Pancreas (tissue), 10 donors: ENCODE results near the gene VAMP5. TPM values are rescaled to one million over a fixed set of nuclear protein-coding genes. Genes with fewer than 3 reads are reported as not detected.

Source experiments
- ATAC-seq, 4 donors: fragments of 200-7000 bp; cut with Tn5 transposase; one replicate each; pipeline versions ENCODE4 v1.8.0 to v1.9.1; 2020; ENCODE audit warnings: mild to moderate bottlenecking in 4 of 4, moderate library complexity in 4 of 4
- DNase-seq, 6 donors: peaks; one replicate each; pipeline ENCODE4 v3.0.0-alpha.2; 2020
- FAIRE-seq: peaks from 2 replicates; lab custom pipeline; 2012; peaks lifted over from hg19 to GRCh38; lab: Jason Lieb, UNC
- H3K27ac ChIP-seq, 4 donors: fragments of 200-600 bp; sonication (generic); 1 replicate in 3 of 4; 2 replicates in 1 of 4; pipeline versions ENCODE4 v1.5.0 to v1.8.0; 2020
- H3K27me3 ChIP-seq, 4 donors: fragments of 200-600 bp; one replicate each; pipeline ENCODE4 v1.8.0; 2021
- H3K36me3 ChIP-seq, 3 donors: fragments of 200-600 bp; sonication (generic) in 1 of 3; one replicate each; pipeline versions ENCODE4 v1.5.0 to v1.8.0; 2020 to 2021
- H3K4me1 ChIP-seq, 3 donors: fragments of 200-600 bp; one replicate each; pipeline ENCODE4 v1.8.0; 2021
- H3K4me3 ChIP-seq, 4 donors: fragments of 200-600 bp; sonication (generic) in 2 of 4; one replicate each; pipeline versions ENCODE4 v1.5.0 to v1.8.0; 2020 to 2021
- H3K9me3 ChIP-seq, 4 donors: fragments of 200-600 bp; one replicate each; pipeline ENCODE4 v1.8.0; 2021
- WGBS, 2 donors: extraction: QIAGEN DNeasy Blood & Tissue Kit; methylation state at CpG; one replicate each; pipeline ENCODE4 v1.1.7; 2013; 5-methylcytosine and 5-hydroxymethylcytosine counted together
- intact Hi-C, 3 donors: fragments of 100-400 bp; cut with DNase I; formaldehyde crosslinking; loops; one replicate each; pipeline versions ENCODE4 v1.11.1 to v1.14.2; 2022
- polyA plus RNA-seq, 2 donors: library from polyadenylated mRNA; stranded (reverse); fragments of 200-250 nt; gene quantifications; one replicate each; pipeline ENCODE4 v1.2.3, GENCODE V29; 2013
- total RNA-seq, 6 donors: library from RNA; stranded (reverse); fragmentation: NEBNext Ultra II Directional in 4 of 6; extraction: Animal tissue kit (Norgen Biotek cat#: 25700) in 4 of 6; gene quantifications; one replicate each; pipeline versions ENCODE4 v1.2.1 to v1.2.4, GENCODE V29; 2021 to 2023
- TF ChIP-seq, protein P1 (sequence below), 4 donors: fragments of 200-600 bp; sonication (generic) in 3 of 4; IDR thresholded peaks; one replicate each; pipeline versions ENCODE4 v1.5.0 to v1.8.0; 2021; ENCODE audit warnings: antibody characterized with exemption in 4 of 4
- donor health status: healthy with polysubstance abuse.
- donor health status: DM: no; HTN: no; CAD: no; lungs with moderate emphysema.
- donor health status: DM: no; HTN: no; CAD: no.
- donor health status: control.
- donor health status: control.
- donor health status: Bipolar disorder and iron deficiency.
- donor health status: DM: yes; HTN: yes; CAD: no.
- donor health status: DM: no; HTN: no; CAD: no.
- donor health status: DM: no; HTN: no; CAD: no.
- donor health status: DM: yes; HTN: yes; CAD: no.

Gene VAMP5
- total and polyA plus RNA-seq, 8 donors, result 8.3 to 29.5 (median 13.0) TPM

DNA sequence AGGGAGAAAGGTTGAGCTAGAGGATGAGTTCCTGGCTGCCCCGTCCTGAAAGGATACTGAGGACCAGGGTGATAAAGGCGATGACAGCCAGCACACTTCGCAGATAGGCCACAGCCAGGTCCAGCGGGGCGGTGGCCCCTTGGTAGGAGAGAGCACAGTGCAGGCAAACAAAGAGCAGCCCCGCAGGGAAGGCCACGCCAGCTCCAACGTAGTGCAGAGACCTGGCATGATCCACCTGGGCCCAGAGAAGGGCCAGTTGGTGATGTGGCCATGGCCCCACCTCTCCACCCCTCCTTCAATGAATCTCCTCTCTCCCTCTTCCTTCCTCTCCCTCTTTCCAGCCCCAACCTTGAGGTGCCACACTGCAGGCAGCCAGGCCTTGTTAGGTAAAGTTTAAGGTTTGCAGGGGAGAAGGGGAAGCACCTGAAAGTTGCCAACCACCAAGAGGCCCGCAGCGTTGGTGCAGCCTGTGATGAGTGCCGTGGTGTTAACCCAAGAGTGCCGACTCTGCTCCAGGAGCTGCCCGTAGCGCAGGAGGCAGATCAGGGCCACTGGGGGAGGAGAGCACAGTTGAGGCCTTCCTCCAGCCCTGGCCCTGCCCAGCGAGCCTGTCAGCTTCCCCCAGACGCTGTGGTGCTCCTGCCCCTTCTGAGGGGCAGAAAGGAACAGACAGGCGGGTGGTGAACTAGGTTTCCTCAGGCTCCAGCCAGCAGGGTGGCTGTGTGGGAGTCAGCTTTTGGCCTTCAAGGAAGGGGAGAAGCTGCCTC, 15.4 kb downstream of the VAMP5 start:
- WGBS, 2 donors, result 51 to 64% methylated on average over 17 of the region's 17 CpGs
- H3K9me3 ChIP-seq, result no peaks in the 10 kb centered on the region
- H3K27ac ChIP-seq, result no peak overlapping the region
- TF ChIP-seq, protein P1, sequence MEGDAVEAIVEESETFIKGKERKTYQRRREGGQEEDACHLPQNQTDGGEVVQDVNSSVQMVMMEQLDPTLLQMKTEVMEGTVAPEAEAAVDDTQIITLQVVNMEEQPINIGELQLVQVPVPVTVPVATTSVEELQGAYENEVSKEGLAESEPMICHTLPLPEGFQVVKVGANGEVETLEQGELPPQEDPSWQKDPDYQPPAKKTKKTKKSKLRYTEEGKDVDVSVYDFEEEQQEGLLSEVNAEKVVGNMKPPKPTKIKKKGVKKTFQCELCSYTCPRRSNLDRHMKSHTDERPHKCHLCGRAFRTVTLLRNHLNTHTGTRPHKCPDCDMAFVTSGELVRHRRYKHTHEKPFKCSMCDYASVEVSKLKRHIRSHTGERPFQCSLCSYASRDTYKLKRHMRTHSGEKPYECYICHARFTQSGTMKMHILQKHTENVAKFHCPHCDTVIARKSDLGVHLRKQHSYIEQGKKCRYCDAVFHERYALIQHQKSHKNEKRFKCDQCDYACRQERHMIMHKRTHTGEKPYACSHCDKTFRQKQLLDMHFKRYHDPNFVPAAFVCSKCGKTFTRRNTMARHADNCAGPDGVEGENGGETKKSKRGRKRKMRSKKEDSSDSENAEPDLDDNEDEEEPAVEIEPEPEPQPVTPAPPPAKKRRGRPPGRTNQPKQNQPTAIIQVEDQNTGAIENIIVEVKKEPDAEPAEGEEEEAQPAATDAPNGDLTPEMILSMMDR (IDR thresholded peaks at IDR 0.05), result no peak
- ATAC-seq, result no peak
- intact Hi-C loops, result no loop called here
- H3K4me3 ChIP-seq, result no peak overlapping the region
- H3K4me1 ChIP-seq, result peaks cover 17 to 32% (median 28%) of the 10 kb centered on the region in 3 donors
- H3K27me3 ChIP-seq, result no peaks in the 10 kb centered on the region
- FAIRE-seq, result no peak
- H3K36me3 ChIP-seq, result peaks cover 0 to 10% (median 9%) of the 10 kb centered on the region in 3 donors
- DNase-seq, result peak in 1 of 6 donors; percentile 68

DNA sequence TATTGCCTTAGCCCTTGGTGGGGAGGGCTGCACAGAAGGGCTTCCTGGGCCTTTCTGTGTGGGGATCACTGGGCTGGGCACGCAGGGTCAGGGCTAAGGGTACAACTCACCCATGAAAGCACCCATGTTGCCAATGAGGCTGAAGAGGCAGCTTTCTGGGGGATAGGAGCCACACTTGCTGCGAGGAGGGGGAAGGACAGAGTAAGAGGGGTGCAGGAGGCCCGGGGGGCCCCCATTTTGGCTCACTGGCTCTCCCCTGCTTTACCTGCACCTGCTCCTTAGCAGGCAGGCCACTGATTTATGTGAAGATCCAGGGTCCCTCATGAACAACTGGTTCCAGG, 16.0 kb downstream of the VAMP5 start:
- peaks cover 14 to 37% (median 34%) of the 10 kb centered on the region in 3 donors for H3K4me1 ChIP-seq
- DNase-seq, result no peak
- 73 to 77% methylated on average over 3 of the region's 3 CpGs for WGBS, 2 donors
- no peaks in the 10 kb centered on the region for H3K9me3 ChIP-seq
- no peak for ATAC-seq
- peaks cover 0 to 10% (median 9%) of the 10 kb centered on the region in 3 donors for H3K36me3 ChIP-seq
- no peak overlapping the region for H3K4me3 ChIP-seq
- TF ChIP-seq, protein P1 (IDR thresholded peaks at IDR 0.05), result no peak
- H3K27me3 ChIP-seq, result no peaks in the 10 kb centered on the region
- no peak overlapping the region for H3K27ac ChIP-seq
- intact Hi-C loops, result no loop called here
- no peak for FAIRE-seq

DNA sequence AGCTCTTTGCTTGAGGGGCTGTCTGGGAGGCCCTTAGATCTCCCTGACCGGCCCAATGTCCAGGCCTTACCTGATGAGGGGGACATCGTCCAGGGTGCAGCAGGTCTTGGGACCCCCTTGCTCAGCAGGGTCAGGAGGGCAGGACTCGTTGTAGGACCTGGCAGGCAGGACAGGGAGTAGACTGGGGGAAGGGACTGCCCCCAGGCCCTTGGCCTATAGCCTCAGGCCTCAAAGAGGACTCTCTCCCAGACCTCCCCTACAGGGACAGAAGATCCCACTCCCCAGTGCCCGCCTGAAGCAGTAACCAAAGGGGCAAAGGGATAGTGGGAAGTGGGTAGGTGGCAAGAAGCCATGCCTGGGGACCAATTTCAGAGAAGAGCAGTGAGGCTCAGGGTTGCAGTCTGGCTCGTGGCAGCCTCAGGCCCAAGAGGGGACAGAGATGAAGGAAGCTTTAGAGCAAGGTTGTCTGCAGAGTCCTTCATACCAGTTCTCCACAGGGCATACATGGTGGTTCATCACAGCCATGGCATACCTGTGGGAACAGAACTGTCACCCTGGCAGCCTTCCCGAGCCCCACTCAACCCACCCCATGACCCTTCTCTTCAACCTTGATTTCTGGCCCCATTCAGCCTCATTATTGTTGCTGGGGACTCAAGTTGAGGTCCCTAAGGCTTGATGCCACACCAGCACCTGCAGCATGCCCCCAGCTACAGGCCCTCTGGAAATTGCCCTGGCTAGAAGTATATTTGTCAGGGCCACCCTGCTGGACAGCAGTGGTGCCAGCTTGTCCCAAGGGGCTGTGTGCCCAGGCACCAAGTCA, 16.9 kb downstream of the VAMP5 start:
- H3K4me3 ChIP-seq, result peak overlapping the region; percentile 77 to 95 (median 84)
- FAIRE-seq, result no peak

DNA sequence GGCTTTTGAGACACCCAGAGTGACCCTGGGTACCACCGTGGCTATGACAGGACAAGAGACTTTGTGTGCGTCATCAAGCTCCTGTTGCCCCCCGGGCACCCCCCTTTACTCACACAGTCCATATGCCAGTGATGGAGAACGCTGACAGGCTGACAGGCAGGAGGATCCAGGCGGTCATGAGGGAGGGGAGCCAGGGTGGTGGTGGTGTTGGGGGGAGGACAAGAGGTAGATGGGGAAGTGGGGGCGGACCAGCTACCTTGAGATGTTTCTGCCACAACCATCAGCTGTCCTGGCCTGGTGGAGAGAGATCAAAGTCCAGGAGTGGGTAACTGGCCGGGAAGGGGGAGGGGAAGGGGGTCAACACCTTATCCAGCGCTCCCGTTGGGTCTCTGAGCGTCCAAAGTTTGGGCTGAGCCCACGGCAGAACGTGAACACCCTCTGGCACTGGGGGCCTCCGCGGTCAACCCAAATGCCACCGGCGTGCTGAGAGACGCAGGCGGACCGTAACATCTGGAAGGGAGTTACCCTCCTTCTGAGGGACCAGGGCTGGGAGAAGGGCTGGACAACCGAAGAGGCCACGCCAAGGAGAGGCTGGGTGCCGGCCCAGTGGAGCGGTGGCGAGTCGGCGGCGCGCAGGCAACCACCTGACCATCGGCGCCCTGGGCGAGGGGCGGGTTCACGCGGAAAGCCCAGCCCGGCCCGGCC, 17.7 kb downstream of the VAMP5 start:
- 2 to 3% methylated on average over 26 to 36 of the region's 36 CpGs for WGBS, 2 donors
- Histone ChIP-seq H3K27me3 (no peaks in the 10 kb centered on the region), H3K36me3 (peaks cover 0 to 10% (median 9%) of the 10 kb centered on the region in 3 donors), H3K4me3 (peak overlapping the region; percentile 77 to 95 (median 84)), H3K9me3 (no peaks in the 10 kb centered on the region), H3K4me1 (peaks cover 14 to 36% (median 32%) of the 10 kb centered on the region in 3 donors), H3K27ac (peak overlapping the region; percentile 71 to 81 (median 79))
- FAIRE-seq (no peak), ATAC-seq (peak; percentile 72 to 78 (median 74)), DNase-seq (peak; percentile 77 to 89 (median 80))
- intact Hi-C loops, result no loop called here
- TF ChIP-seq, protein P1 (IDR thresholded peaks at IDR 0.05), result no peak

More for the DNA sequence above, 16.9 kb downstream of the VAMP5 start:
- Histone ChIP-seq H3K4me1 (peaks cover 14 to 41% (median 40%) of the 10 kb centered on the region in 3 donors), H3K27me3 (no peaks in the 10 kb centered on the region), H3K9me3 (no peaks in the 10 kb centered on the region), H3K36me3 (peaks cover 0 to 10% (median 9%) of the 10 kb centered on the region in 3 donors), H3K27ac (peak overlapping the region in 2 of 4 donors; percentile 80 to 81)
- no peak for DNase-seq
- WGBS, 2 donors, result 55 to 79% methylated on average over 6 of the region's 6 CpGs
- TF ChIP-seq, protein P1 (IDR thresholded peaks at IDR 0.05), result no peak
- no peak for ATAC-seq
- intact Hi-C loops, result no loop called here
